H9 (cell line): ENCODE results near the gene TMA7. TPM values are rescaled to one million over a fixed set of nuclear protein-coding genes. Genes with fewer than 3 reads are reported as not detected.

Experiments used
- DNase-seq: peaks from one replicate; pipeline ENCODE4 v3.0.0-alpha.2; 2017
- H2AFZ ChIP-seq: one replicate; pipeline ENCODE4 v1.6.1; 2013; ENCODE audit warnings: mild to moderate bottlenecking, low read length, control low read depth, moderate library complexity
- H2AK5ac ChIP-seq: 2 replicates; pipeline ENCODE4 v1.6.1; 2013; ENCODE audit warnings: low read length, control low read depth, mixed read lengths; ENCODE audit not compliant: insufficient read length
- H2BK120ac ChIP-seq: one replicate; pipeline ENCODE4 v1.6.1; 2013; ENCODE audit warnings: low read depth, mild to moderate bottlenecking, low read length, control low read depth, inconsistent platforms; ENCODE audit not compliant: poor library complexity, severe bottlenecking
- H2BK12ac ChIP-seq: 2 replicates; pipeline ENCODE4 v1.6.1; 2013; ENCODE audit warnings: low read length, control low read depth, mixed read lengths, low read depth; ENCODE audit not compliant: insufficient read length
- H2BK15ac ChIP-seq: 2 replicates; pipeline ENCODE4 v1.6.1; 2013; ENCODE audit warnings: low read depth, low read length, control low read depth
- H2BK20ac ChIP-seq: one replicate; pipeline ENCODE4 v1.6.1; 2013; ENCODE audit warnings: low read depth, mild to moderate bottlenecking, low read length, control low read depth, inconsistent platforms; ENCODE audit not compliant: poor library complexity, severe bottlenecking
- H2BK5ac ChIP-seq: 2 replicates; pipeline ENCODE4 v1.6.1; 2013; ENCODE audit warnings: low read length, control low read depth, mixed read lengths; ENCODE audit not compliant: insufficient read length
- H3K14ac ChIP-seq: 2 replicates; pipeline ENCODE4 v1.6.1; 2013; ENCODE audit warnings: low read length, control low read depth; ENCODE audit not compliant: insufficient read depth
- H3K18ac ChIP-seq: 2 replicates; pipeline ENCODE4 v1.6.1; 2013; ENCODE audit warnings: low read depth, mild to moderate bottlenecking, mixed read lengths, low read length, control low read depth; ENCODE audit not compliant: insufficient read length
- H3K23ac ChIP-seq: 2 replicates; pipeline ENCODE4 v1.6.1; 2013; ENCODE audit warnings: low read length, control low read depth, mixed read lengths, low read depth; ENCODE audit not compliant: insufficient read length
- H3K23me2 ChIP-seq: 2 replicates; pipeline ENCODE4 v1.6.1; 2013; ENCODE audit warnings: low read depth, mild to moderate bottlenecking, mixed read lengths, low read length, control low read depth; ENCODE audit not compliant: insufficient read length, poor library complexity, severe bottlenecking
- H3K27ac ChIP-seq: 2 replicates; pipeline ENCODE4 v1.5.1; 2013; ENCODE audit warnings: low read length, control low read depth, mixed read lengths, low read depth; ENCODE audit not compliant: insufficient read length
- H3K27me3 ChIP-seq: 2 replicates; pipeline ENCODE4 v1.6.1; 2013; ENCODE audit warnings: low read length, control low read depth, inconsistent platforms; ENCODE audit not compliant: insufficient read depth
- H3K4ac ChIP-seq: 2 replicates; pipeline ENCODE4 v1.6.1; 2013; ENCODE audit warnings: low read depth, mild to moderate bottlenecking, control low read depth, inconsistent platforms, low read length, moderate library complexity
- H3K4me1 ChIP-seq: 2 replicates; pipeline ENCODE4 v1.6.1; 2013; ENCODE audit warnings: low read length, control low read depth, inconsistent platforms; ENCODE audit not compliant: insufficient read depth
- H3K4me2 ChIP-seq: 2 replicates; pipeline ENCODE4 v1.6.1; 2013; ENCODE audit warnings: low read length, control low read depth, mixed read lengths; ENCODE audit not compliant: insufficient read length, insufficient read depth
- H3K56ac ChIP-seq: 2 replicates; pipeline ENCODE4 v1.6.1; 2013; ENCODE audit warnings: low read depth, mild to moderate bottlenecking, mixed read lengths, low read length, control low read depth; ENCODE audit not compliant: insufficient read length
- H3K79me1 ChIP-seq: 2 replicates; pipeline ENCODE4 v1.6.1; 2013; ENCODE audit warnings: low read depth, mild to moderate bottlenecking, moderate library complexity, low read length, control low read depth, inconsistent platforms; ENCODE audit not compliant: insufficient read depth, poor library complexity, severe bottlenecking
- H3K79me2 ChIP-seq: 2 replicates; pipeline ENCODE4 v1.6.1; 2013; ENCODE audit warnings: low read length, control low read depth, inconsistent platforms; ENCODE audit not compliant: insufficient read depth
- H3K9ac ChIP-seq: 2 replicates; pipeline ENCODE4 v1.6.1; 2013; ENCODE audit warnings: low read length, control low read depth, mixed read lengths; ENCODE audit not compliant: insufficient read length; ENCODE audit errors: extremely low read depth
- H3K9me3 ChIP-seq: one replicate; pipeline ENCODE4 v1.6.1; 2013; ENCODE audit warnings: low read depth, low read length, inconsistent platforms; ENCODE audit not compliant: control insufficient read depth
- H3T11ph ChIP-seq: one replicate; pipeline ENCODE4 v1.6.1; 2013; ENCODE audit warnings: mild to moderate bottlenecking, low read length, control low read depth, inconsistent platforms
- H4K20me1 ChIP-seq: one replicate; pipeline ENCODE4 v1.6.1; 2013; ENCODE audit not compliant: control insufficient read depth, insufficient read length, insufficient read depth
- H4K5ac ChIP-seq: 2 replicates; pipeline ENCODE4 v1.6.1; 2013; ENCODE audit warnings: low read depth, mild to moderate bottlenecking, mixed read lengths, low read length, control low read depth; ENCODE audit not compliant: insufficient read length
- H4K8ac ChIP-seq: replicated peaks from 2 replicates; pipeline ENCODE4 v1.6.1; 2013; ENCODE audit warnings: low read length, control low read depth, mixed read lengths, low read depth; ENCODE audit not compliant: insufficient read length
- H4K91ac ChIP-seq: 2 replicates; pipeline ENCODE4 v1.6.1; 2013; ENCODE audit warnings: low read depth, mild to moderate bottlenecking, moderate library complexity, mixed read lengths, low read length, control low read depth; ENCODE audit not compliant: insufficient read length
- H3K27ac Mint-ChIP-seq, 3 experiments: 2 replicates in 2 of 3; 3 replicates in 1 of 3; pipeline ENCODE4 v1.8.0; 2020 to 2021; ENCODE audit warnings: mixed read lengths in 3 of 3, mild to moderate bottlenecking in 1 of 3, moderate library complexity in 1 of 3
- H3K27me3 Mint-ChIP-seq: 2 replicates; pipeline ENCODE4 v1.8.0; 2021; ENCODE audit warnings: low read depth, mild to moderate bottlenecking, moderate library complexity, mixed read lengths
- H3K36me3 Mint-ChIP-seq, 3 experiments: 2 replicates in 2 of 3; 3 replicates in 1 of 3; pipeline ENCODE4 v1.8.0; 2020 to 2021; ENCODE audit warnings: low read depth in 3 of 3, mixed read lengths in 3 of 3; ENCODE audit not compliant: insufficient read depth in 1 of 3
- H3K4me1 Mint-ChIP-seq, 2 experiments: 2 replicates each; pipeline ENCODE4 v1.8.0; 2020; ENCODE audit warnings: mixed read lengths in 2 of 2
- H3K4me3 Mint-ChIP-seq, 2 experiments: 2 replicates in 1 of 2; 3 replicates in 1 of 2; pipeline ENCODE4 v1.8.0; 2020 to 2021; ENCODE audit warnings: mild to moderate bottlenecking in 2 of 2, mixed read lengths in 2 of 2, moderate library complexity in 1 of 2
- H3K9me3 Mint-ChIP-seq, 2 experiments: 2 replicates in 1 of 2; 3 replicates in 1 of 2; pipeline ENCODE4 v1.8.0; 2020; ENCODE audit warnings: mild to moderate bottlenecking in 2 of 2, mixed read lengths in 2 of 2, moderate library complexity in 1 of 2
- WGBS: extraction: QIAGEN DNeasy Blood & Tissue Kit; methylation state at CpG from one replicate; pipeline ENCODE4 v1.1.7; 2013; ENCODE audit warnings: missing lambda C conversion rate, low lambda C conversion rate, mixed read lengths; ENCODE audit not compliant: insufficient read length; ENCODE audit errors: extremely low coverage; 5-methylcytosine and 5-hydroxymethylcytosine counted together
- total RNA-seq: library from RNA; stranded (reverse); gene quantifications from 2 replicates; pipeline ENCODE4 v1.2.1, GENCODE V29; 2021
- TF ChIP-seq, protein P1 (sequence below): fragments of 200-600 bp; sonication (generic); conservative IDR thresholded peaks from 3 replicates; pipeline ENCODE4 v1.8.0; 2021; ENCODE audit warnings: antibody characterized with exemption, mild to moderate bottlenecking

The TMA7 gene
- total RNA-seq, 1 experiment from 2014 or later = 305 TPM

DNA sequence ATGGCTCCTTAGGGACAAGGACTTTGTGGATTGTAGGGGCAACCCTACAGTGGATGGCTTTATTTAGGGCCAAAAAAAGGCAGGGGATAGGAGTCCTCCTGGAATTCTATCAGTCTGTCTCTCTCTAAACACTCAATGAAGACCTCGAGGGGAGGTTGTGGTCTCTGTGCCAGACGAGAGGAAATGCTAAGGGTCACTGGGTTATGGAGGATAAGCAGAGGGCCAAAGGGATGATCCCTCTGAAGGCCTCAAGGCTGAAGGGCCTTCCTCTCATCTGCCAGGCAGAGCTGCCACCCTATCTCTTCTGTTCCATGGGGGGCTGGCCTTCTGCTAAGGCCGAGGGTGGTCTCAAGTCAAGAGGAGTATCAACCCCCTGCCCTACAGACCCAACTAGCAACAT lies 37.1 kb upstream of the TMA7 start:
- Histone ChIP-seq H2BK15ac (no peak overlapping the region), H2AK5ac (no peak overlapping the region), H4K91ac (no peak overlapping the region), H3K23ac (no peak overlapping the region), H3K27me3 (no peaks in the 10 kb centered on the region), H4K8ac (no peak overlapping the region), H3K4me1 (0 out of 2 replicates have a peak, but pooled peaks cover 2% of the 10 kb centered on the region), H3K4me2 (no peak overlapping the region), H4K20me1 (no peaks in the 10 kb centered on the region), H2BK5ac (no peak overlapping the region), H3K9ac (no peak overlapping the region), H3K14ac (no peak overlapping the region), H2BK12ac (no peak overlapping the region), H3K23me2 (no peaks in the 10 kb centered on the region), H3K79me1 (no peaks in the 10 kb centered on the region), H3T11ph (no peak overlapping the region), H2BK120ac (no peak overlapping the region), H3K79me2 (no peaks in the 10 kb centered on the region), H3K27ac (no peak overlapping the region), H4K5ac (no peak overlapping the region), H3K18ac (no peak overlapping the region), H3K56ac (no peak overlapping the region), H3K4ac (no peak overlapping the region), H3K9me3 (no peaks in the 10 kb centered on the region), H2AFZ (no peak overlapping the region), H2BK20ac (no peak overlapping the region)
- no peaks in the 10 kb centered on the region for H3K9me3 Mint-ChIP-seq
- TF ChIP-seq, protein P1, sequence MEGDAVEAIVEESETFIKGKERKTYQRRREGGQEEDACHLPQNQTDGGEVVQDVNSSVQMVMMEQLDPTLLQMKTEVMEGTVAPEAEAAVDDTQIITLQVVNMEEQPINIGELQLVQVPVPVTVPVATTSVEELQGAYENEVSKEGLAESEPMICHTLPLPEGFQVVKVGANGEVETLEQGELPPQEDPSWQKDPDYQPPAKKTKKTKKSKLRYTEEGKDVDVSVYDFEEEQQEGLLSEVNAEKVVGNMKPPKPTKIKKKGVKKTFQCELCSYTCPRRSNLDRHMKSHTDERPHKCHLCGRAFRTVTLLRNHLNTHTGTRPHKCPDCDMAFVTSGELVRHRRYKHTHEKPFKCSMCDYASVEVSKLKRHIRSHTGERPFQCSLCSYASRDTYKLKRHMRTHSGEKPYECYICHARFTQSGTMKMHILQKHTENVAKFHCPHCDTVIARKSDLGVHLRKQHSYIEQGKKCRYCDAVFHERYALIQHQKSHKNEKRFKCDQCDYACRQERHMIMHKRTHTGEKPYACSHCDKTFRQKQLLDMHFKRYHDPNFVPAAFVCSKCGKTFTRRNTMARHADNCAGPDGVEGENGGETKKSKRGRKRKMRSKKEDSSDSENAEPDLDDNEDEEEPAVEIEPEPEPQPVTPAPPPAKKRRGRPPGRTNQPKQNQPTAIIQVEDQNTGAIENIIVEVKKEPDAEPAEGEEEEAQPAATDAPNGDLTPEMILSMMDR = no peak
- H3K36me3 Mint-ChIP-seq = peaks cover 31 to 68% (median 50%) of the 10 kb centered on the region in 3 experiments
- H3K27me3 Mint-ChIP-seq = no peaks in the 10 kb centered on the region; the same call in 1 of the 2 replicates
- WGBS = no CpG with 5 or more reads among the region's 3 CpGs
- H3K4me1 Mint-ChIP-seq = peaks cover 10% of the 10 kb centered on the region in 2 experiments
- H3K4me3 Mint-ChIP-seq = no peak overlapping the region
- H3K27ac Mint-ChIP-seq = peak overlapping the region in 1 of 3 experiments; percentile 89; a peak in 2 of 7 replicates
- no peak for DNase-seq
